Smooth muscle cell of the brain vasculature (primary cell): ENCODE data around the gene BCL11A.
"Not testable (repeated sequence)": the region's sequence is repeated elsewhere in the genome, so short reads cannot be mapped to it uniquely, and the experiment has no call there.

Experiments used
- DNase-seq: peaks from one replicate; pipeline ENCODE4 v3.0.0-alpha.2; 2012; ENCODE audit warnings: low read depth, low spot score

The BCL11A gene

DNA sequence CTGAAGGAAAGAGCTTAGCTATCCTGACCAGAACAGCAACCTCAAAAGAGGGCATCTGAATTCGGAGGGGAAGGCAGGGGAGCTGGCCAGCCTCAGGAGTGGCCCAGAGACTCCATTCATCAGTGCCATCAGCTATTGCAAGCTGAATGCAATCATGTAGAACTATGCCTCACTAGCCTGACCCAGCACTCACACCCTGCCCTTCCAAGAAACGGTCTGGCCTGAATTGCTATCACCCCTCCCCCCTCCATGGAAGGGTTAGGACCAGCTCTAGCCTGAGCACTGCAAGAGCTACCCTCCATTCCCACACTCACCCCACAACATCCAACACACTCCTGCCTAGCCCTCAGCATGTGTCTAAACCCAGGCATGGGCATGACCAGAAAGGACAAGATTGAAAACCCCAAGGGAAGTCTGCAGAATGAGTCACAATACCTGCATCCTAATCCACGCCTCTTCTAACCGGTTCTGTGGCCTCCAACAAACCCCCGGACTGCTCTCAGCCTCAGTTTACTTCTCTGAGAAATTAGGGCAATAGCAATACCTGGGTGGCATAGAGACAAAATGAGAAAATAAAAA lies 120.3 kb downstream of the BCL11A start:
- DNase-seq, result no peak

DNA sequence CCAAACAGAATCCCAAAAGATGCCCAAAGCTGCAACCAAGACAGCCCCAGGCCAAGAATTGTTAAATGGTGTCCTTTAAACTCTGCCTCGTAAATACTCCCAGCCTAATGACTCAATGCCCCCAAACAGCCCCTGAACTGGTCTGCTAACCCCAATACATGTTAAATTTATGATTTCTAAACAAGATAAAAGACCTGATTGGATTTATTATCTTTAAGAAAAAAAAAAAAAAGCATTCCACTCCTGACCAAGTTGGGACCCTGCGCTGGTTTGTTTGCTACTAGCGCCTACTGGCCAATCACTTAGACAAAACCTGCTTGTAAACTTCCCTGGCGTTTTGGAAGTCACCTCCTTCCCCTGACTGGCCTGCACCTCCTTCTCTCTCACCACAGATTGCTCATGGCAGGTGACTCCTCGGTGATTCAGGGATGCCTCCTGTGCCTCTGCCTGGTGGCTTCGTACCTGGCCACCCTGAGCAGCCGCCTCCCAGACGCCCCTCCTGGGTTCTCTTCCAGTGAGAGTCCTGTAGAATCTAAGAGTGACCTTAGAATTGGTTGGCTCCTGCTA lies 121.3 kb downstream of the BCL11A start:
- DNase-seq, result no peak

DNA sequence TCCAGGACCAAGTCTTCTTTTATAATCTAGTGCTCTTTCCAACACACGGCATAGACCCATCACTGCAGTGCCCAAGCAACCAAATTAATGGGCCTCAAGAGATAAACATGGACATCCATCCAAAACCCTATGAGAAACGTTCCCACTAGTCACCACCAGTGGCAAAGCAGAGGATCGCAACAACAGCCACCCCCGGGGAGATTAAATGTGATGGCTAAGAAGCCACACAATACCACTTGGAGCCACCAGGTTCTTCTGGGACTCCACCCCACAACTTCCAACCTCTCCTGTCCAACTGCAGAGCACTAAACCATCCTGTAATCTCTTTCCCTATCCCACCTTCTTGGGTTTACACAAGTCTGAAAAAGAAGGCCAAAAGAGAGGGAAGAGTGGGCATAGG lies 123.8 kb downstream of the BCL11A start:
- no peak for DNase-seq

DNA sequence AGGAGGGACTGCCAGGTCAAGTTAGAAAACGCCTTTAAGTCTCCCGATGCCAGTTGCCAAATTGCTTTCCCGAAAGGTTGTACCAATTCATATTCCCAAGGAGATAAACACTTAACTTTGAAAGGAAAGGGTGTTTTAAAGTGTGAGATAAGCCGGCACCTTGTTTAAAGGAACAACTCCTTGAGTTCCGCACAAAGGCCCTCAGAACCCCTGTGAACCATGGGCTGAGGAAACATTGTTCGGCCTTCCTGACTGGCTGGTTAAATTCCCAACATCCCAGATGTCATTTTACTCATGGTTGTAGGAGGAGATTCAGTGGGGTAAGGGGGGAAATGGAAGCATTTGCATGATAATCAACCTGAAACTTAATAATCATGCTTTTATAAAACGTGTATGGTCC lies 126.6 kb downstream of the BCL11A start:
- no peak for DNase-seq

DNA sequence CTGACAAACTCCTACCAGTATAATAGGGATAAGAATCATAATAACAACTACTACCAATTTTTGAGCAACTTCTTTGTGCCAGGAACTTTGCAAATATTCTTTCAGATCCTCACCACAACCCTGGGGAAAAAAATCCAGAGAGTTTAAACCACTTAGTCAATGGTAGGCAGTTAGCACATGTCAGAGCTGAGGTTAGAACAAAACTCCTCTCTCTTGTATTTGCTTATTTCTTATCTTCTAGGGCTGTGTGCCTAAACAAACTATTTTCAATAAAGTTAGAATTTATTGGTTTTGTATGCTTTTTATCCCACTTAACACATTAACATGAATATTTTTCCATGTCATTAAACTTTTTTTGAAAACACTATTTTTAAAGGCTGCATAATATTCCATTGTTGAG lies 127.1 kb downstream of the BCL11A start:
- DNase-seq, result no peak

DNA sequence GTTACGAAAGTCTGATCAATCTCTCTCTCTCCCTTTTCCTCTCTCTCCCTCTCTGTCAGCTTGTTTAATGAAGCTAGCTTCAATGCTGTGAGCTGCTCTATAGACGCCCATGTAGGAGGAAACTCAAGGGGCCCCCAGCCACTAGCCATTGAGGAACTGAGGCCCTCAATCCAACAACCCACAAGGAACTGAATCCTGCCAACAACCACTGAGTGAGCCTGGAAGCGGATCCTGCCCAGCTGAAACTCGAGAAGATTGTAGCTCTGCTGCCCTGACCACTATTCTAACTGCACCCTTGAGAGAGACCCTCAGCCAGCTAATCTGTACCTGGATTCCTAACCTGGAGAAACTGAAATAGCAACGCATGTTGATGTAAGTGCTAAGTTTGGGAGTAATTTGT lies 129.2 kb downstream of the BCL11A start:
- DNase-seq, result no peak

DNA sequence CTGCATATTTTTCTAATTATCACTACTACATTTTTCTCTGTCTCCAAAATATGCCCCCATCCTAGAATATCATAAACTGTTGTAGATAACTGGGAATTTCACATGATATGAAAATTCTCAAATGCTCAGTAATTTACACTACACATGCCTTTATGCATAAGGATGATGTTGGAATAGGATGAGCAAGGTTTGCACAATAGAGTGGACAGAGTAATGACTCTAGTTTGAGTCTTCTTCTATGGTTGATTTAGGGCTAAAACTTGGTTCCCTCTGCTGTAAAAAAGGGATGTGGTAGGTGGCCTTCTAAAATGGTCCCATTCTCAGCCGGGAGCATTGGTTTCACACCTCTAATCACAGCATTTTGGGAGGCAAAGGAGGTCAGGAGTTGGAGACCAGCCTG lies 129.9 kb downstream of the BCL11A start:
- DNase-seq, result no peak

DNA sequence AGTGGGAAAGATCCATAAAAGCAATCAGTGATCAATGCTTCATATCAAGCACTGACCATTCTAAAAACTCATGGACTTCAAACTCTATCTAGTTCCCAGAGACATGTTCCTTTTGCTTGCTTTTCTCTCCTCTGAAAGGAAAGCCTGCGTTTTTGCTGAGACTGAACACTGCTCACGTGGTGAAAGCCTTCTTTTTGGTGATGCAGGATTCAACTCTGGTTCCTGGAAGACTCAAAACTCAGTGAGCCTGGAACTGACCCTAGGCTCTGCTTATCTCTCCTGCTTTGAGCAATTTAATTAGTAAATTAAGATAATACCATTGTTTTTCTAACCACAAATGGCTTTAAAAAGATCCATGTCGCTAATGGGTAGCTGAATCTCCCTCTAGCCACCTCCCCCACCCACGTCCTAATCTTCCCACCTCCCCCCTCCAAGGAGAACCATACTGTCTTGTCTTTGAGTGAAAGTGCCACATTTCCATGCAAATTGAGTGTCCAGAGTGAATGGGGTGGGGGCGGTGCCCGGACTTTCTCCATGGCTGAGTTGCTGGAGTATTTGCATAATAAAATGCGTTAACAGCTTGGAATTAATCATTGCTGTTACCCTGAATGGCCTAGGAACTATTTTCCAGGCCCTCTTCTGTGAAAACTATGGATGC lies 130.5 kb downstream of the BCL11A start:
- DNase-seq, result no peak

DNA sequence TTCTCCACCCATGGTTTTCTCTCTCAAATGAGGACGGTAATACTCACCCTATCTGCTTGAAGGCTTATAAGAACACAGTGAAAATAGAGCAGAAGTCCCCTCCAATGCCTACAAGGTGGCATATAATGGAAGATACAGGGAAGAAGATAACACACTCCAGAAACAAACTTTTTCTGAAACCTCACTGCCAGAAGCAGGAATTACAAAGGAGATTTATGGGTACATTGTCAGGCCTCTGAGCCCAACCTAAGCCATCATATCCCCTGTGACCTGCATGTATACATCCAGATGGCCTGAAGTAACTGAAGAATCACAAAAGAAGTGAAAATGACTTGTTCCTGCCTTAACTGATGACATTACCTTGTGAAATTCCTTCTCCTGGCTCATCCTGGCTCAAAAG lies 136.2 kb downstream of the BCL11A start:
- DNase-seq, result not testable (repeated sequence)

DNA sequence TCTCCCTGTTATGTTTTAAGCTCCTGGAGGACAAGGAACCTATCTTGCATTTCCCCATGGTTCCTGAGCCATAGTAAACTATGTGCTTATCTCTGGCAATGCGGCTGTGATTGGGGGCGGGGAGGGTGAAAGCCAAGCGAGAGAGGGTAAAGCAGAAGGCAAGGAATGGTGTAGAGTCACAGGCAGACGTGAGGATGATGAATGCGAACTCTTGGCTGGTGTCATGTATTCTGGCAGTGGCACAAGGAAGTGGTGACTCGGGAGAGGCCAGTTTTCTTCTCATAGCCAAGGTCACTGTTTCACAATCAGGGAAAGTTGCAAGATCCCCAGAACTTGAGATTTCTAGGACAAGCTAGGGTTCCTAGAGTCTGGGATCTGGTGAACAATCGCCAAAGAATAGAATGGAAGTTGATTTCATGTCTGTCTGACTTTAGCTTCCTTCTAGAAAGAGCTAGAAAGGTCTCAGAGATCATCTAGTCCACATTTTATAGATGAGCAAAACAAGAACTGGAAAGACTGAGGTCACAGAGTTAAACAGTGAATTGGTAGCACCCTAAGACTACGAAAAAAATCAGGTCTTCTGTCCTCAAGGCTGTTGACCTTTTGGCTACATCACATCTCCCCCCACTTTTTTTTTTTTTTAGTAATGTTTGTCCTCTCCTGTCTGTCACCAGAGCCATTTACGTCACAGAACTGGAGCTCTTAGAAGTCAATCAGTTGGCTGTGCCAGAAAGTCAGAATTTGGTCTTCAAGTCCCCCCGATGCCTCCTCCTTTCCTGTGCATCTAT lies 137.0 kb downstream of the BCL11A start:
- no peak for DNase-seq

DNA sequence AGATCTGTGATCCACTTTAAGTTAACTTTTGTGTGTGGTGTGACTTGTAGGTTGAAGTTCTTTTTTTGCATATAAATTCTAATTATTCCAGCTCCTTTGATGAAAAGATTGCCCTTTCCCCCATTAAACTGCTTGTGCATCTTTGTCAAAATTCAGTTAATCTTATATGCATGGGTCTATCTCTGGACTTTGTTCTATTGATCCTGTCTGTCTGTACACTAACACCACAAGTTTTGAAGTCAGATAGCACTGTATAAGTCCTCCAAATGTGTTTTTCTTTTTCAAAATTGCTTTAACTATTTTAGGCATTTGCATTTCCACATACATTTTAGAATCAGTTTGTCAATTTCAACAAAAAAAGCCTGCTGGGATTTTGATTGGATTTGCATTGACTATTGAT lies 137.6 kb downstream of the BCL11A start:
- DNase-seq, result no peak

DNA sequence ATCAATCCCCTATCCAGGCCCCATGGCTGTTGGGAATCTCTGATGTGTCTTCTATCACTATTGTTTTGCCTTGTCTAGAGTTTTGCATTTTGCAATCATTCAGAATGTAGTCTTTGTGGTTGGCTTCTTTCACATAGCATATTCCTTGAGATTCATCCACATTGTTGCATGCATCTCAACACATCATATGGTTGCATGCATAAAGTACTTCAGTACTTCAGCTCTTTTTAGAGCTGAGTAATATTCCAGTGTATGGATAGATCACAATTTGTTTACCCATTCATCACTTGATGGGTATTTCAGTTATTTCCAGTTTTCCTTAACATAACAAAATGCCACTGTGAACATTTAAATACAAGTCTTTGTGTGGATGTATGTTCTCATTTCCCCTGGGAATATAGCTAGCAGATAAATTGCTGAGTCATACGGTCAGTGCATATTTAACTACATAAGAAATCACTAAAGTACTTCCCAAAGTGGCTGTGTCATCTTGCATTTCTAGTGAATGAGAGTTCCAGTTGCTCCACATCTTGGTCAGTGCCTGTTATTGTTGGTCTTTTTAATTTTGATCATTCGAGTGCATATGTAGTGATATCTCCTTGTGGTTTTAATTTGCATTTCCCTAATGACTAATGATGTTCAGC lies 138.8 kb downstream of the BCL11A start:
- DNase-seq, result no peak

DNA sequence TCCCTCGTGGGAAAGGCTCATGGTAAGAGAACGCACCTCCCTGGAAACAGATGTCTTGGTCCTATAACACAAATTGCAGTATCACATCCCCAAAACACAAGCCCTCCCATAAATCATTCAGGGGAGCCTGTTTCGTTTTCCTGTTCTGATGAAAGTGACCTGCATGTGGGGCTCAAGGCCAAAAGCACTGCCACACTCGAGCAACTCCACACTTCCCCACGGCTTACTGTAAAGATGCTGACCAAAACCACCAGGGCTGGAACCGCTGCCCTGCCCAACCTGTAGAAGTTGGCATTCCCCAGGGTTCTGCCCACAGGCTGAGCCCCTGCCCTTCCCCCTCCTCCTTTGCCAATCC lies 139.7 kb downstream of the BCL11A start:
- no peak for DNase-seq

DNA sequence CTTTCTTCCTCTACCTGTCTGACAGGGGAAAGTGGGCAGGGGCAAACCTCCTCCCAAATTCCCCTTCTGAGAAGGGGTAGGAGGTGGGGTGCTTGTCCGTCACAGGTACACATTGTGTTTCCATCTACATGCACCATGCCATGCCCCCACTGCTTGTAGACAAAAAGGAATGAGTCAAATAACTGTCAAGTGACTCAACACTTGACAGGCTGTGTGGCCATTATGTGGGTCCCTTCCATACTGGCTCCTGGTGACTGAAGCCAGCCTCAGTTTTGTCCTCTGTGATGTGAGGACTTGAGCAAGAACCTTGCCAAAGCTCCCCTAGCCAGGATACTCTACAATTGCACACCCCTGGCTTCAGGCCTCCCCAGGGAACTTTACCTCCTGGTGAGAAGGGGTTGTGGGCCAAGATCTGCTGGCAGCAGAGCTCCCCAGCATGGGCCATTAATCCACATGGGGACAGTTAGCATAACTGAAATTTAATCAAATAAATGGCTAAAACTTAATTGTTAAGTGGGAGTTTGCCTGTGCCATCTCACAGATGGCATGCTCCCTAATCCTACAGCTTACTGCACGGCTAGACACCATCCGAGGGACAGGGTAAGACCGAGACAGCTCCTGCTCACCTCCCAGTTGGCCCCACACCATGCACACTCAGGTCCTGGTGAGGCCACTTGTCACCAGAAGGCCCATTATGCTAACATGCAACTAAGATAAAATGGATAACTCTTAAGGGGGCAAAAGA lies 140.2 kb downstream of the BCL11A start:
- DNase-seq, result no peak

DNA sequence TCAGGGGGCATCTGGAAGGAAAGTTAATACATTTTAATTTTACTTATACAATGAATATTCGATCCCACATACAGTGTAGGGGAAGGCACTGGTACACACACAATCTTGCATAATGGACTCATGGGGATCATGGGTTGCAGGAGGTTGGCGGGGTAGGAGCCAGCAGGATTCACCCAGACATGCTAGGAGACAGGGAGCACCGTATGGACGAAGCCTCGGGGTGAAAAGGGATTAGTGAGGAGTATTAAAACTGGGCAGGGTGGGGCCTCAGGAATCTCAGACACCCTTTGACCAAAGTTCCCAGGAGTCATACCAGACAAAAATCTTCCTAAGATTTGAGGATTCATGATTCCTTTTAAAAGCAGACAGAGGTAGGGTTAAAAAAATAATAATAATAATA lies 140.8 kb downstream of the BCL11A start:
- DNase-seq, result no peak

DNA sequence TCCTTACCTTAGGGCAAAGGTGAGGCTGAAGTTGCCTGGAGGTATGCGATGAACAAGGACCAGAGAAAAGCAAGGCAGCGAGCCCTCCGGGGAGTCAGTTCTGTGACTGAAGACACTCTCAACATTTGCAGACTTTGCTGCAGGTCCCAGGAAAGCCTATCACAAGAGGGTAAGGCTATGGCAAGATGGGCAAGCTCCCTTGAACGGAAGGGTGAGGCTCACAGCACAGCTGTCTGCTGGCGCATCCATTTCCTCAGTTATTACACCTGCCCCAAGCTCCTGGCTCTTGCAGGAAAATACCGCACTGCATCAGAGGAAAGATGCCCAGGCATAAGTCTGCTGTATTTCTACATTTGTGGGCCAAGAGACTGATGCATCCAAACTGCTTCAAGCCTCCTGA lies 141.4 kb downstream of the BCL11A start:
- no peak for DNase-seq

DNA sequence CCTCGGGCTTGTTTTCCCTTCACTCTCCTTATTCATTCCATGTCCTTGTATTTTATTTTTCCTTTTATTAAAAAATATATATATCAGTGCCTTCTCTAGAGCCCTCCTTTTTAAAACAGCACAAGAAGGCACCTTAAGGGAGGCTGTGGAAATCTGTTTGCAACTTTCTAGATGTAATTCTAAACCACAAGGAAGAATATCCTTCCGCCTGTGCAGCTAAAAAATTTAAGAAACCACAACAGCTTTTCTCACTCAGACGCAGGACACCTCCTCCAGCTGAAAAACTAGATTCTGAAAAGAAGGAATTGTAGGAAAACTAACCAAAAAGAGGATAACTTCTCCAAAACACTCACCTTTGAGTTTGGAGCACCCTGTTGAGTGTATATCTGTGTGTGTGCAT lies 142.2 kb downstream of the BCL11A start:
- no peak for DNase-seq

DNA sequence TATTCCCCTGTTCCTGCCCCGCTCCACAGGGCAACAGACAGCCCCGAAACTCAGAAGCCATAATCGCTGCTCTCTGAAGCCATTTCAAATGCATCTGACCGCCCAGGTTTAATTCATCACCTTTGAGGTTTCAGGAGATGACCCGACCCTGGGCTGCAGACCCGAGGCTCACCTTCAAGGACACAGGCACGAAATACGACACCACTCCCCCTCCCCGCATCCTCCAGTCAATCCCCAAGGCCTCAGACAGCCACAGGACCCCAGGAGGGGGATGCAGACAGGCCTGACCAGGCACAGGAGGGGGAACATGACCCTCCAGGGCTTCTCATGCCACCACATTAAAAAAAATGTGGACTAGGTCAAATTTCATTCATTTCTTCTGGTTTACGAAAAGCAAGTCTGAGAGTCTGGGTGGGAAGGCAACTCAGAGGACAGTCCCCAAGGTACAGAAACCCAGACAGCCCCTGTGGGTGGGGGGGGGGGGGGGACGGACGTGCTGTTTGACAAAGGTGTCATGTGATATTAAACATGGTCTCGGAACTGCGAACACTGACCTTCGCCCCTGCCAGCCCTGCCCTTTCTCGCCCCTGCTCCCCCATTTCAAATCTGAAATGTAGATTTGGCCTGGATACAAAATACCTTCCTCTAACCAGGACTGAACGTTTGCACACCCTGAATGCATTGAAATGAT lies 142.9 kb downstream of the BCL11A start:
- DNase-seq, result no peak

DNA sequence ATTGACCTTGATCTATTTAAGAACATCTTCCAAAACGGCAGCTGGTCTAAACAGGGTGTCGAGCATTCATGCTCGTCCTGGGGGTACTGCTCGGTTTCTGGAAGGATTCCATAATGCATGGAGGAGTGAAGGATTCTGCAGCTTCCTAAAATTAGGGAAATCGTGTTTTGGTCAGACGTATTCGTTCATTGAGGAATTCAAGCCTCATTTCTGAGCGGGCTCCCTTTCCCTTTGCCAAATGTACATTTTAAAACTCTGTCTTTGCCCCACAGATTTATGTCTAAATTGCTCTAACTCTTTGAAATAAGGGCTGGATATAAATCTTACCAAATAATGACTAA lies 144.0 kb downstream of the BCL11A start:
- DNase-seq, result no peak

DNA sequence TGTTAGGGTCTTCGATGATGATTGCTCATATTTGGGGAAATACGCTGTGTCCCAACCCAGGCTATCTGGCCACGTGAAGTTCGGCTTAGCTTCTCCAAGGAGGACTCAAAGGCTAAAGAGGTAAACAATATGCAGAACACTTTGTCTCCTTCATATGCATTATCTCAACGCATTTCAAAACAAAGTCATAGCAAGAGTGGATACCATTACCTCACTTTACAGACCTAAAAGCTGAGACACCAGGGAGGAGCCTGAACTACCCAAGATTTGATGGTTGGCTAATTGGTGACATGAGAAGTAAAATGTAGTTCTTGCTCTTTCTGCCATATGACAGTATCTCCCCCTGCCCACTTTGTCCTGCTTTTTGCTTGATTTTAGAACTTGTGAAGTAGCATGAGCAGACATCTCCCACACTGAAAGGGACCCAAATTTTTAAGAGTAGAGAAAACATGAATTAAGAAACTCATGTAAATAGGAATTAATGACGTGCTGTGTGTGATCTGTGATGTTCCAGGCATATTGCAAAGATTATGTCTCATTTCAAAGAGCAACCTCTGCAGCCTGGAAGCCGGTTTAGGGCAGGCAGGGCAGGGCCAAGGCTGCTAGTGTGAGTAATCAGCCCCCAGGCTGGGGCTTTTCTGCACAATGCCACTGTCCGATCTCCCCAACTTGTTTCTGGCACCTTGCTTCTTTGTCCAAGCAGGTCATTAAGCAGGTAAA lies 144.5 kb downstream of the BCL11A start:
- DNase-seq, result no peak

DNA sequence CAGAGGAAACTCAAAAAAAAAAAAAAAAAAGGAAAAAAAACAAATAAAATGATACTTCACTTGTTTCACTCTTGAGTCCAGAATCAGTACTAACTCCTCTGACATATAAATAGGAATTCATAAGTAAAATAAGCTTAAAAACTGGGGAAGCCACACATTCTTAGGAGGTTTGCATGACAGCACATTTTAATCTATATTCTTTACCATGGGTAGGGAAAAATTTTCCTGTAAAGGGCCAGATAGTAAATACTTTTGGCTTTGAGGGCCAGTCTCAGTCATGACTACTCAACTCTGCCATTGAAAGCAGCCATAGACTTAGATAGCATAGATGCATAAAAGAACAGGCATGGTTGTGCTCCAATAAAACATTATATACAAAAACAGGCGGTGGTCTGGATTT lies 145.2 kb downstream of the BCL11A start:
- DNase-seq, result no peak
